GM23338 (cell line): ENCODE results near the gene ZBP1. TPM values are rescaled to one million over a fixed set of nuclear protein-coding genes. Genes with fewer than 3 reads are reported as not detected.

Experiments
- ATAC-seq: fragments of 200-7000 bp; cut with Tn5 transposase; 3 replicates; pipeline ENCODE4 v1.9.1; 2020
- DNase-seq: peaks from one replicate; pipeline ENCODE4 v3.0.0-alpha.2; 2015; ENCODE audit warnings: low spot score
- H2AFZ ChIP-seq: fragments of 200-600 bp; sonication (generic); 2 replicates; pipeline ENCODE4 v1.8.0; 2016; ENCODE audit warnings: antibody characterized with exemption, mild to moderate bottlenecking, moderate library complexity
- H3F3A ChIP-seq: fragments of 200-600 bp; sonication (generic); replicated peaks from 2 replicates; pipeline ENCODE4 v1.8.0; 2017; ENCODE audit warnings: antibody characterized with exemption, mixed run types, low read depth
- H3K27ac ChIP-seq: fragments of 200-600 bp; sonication (generic); 2 replicates; pipeline ENCODE4 v1.6.1; 2016; ENCODE audit warnings: low read depth
- H3K27me3 ChIP-seq: fragments of 200-600 bp; sonication (generic); 2 replicates; pipeline ENCODE4 v1.8.0; 2016; ENCODE audit warnings: mild to moderate bottlenecking, mixed run types, moderate library complexity; ENCODE audit not compliant: insufficient read depth
- H3K36me3 ChIP-seq: fragments of 200-600 bp; sonication (generic); 2 replicates; pipeline ENCODE4 v1.8.0; 2016; ENCODE audit warnings: mild to moderate bottlenecking; ENCODE audit not compliant: insufficient read depth
- H3K4me1 ChIP-seq: fragments of 200-600 bp; sonication (generic); 2 replicates; pipeline ENCODE4 v1.8.0; 2016; ENCODE audit warnings: mild to moderate bottlenecking, moderate library complexity; ENCODE audit not compliant: insufficient read depth
- H3K4me2 ChIP-seq: fragments of 200-600 bp; sonication (generic); 2 replicates; pipeline ENCODE4 v1.7.1; 2017; ENCODE audit warnings: mixed run types
- H3K4me3 ChIP-seq: fragments of 200-600 bp; sonication (generic); 2 replicates; pipeline ENCODE4 v1.6.1; 2016; ENCODE audit warnings: mixed run types
- H3K79me2 ChIP-seq: fragments of 200-600 bp; sonication (generic); replicated peaks from 2 replicates; pipeline ENCODE4 v1.8.0; 2017; ENCODE audit warnings: mild to moderate bottlenecking; ENCODE audit not compliant: insufficient read depth
- H3K9me2 ChIP-seq: fragments of 200-600 bp; sonication (generic); 2 replicates; pipeline ENCODE4 v1.8.0; 2017; ENCODE audit not compliant: insufficient read depth
- H4K20me1 ChIP-seq: fragments of 200-600 bp; sonication (generic); replicated peaks from 2 replicates; pipeline ENCODE4 v1.8.0; 2017; ENCODE audit warnings: mild to moderate bottlenecking; ENCODE audit not compliant: insufficient read depth
- H3K27ac Mint-ChIP-seq: 2 replicates; pipeline ENCODE4 v1.8.0; 2020; ENCODE audit warnings: inconsistent platforms, mild to moderate bottlenecking, moderate library complexity, mixed read lengths
- H3K27me3 Mint-ChIP-seq: 3 replicates; pipeline ENCODE4 v1.8.0; 2022; ENCODE audit warnings: low read depth, mild to moderate bottlenecking, moderate library complexity, mixed read lengths, inconsistent platforms; ENCODE audit not compliant: insufficient read depth, poor library complexity
- H3K36me3 Mint-ChIP-seq: 3 replicates; pipeline ENCODE4 v1.8.0; 2021; ENCODE audit warnings: low read depth, mild to moderate bottlenecking, inconsistent platforms, moderate library complexity, mixed read lengths
- H3K4me1 Mint-ChIP-seq: 3 replicates; pipeline ENCODE4 v1.8.0; 2020; ENCODE audit warnings: mild to moderate bottlenecking, inconsistent platforms, mixed read lengths
- H3K4me3 Mint-ChIP-seq: 3 replicates; pipeline ENCODE4 v1.8.0; 2021; ENCODE audit warnings: moderate library complexity, mild to moderate bottlenecking, inconsistent platforms, mixed read lengths
- H3K9me3 Mint-ChIP-seq: 3 replicates; pipeline ENCODE4 v1.8.0; 2020; ENCODE audit warnings: moderate library complexity, mild to moderate bottlenecking, inconsistent platforms, mixed read lengths
- CREB1 ChIP-seq: fragments of 250-450 bp; sonication (Bioruptor Pico); IDR thresholded peaks from 2 replicates; pipeline ENCODE4 v1.5.0; 2020; ENCODE audit warnings: low read depth, mild to moderate bottlenecking, moderate library complexity
- CTCF ChIP-seq, 2 experiments: fragments of 200-600 bp in 1 of 2; sonication (generic) in 1 of 2; conservative IDR thresholded peaks; 2 replicates each; pipeline versions ENCODE4 v1.5.1 to v1.6.1; 2016 to 2017; ENCODE audit warnings: antibody characterized with exemption in 2 of 2, low read depth in 2 of 2, mild to moderate bottlenecking in 2 of 2, moderate library complexity in 1 of 2
- ETS1 ChIP-seq: IDR thresholded peaks from 2 replicates; pipeline ENCODE4 v1.6.1; 2016; ENCODE audit warnings: antibody characterized with exemption
- EZH2 ChIP-seq: fragments of 200-600 bp; sonication (generic); IDR thresholded peaks from one replicate; pipeline ENCODE4 v1.8.0; 2017; ENCODE audit warnings: antibody characterized with exemption, mild to moderate bottlenecking, low read depth; ENCODE audit not compliant: unreplicated experiment
- EZH2phosphoT487 ChIP-seq: fragments of 200-600 bp; sonication (generic); IDR thresholded peaks from one replicate; pipeline ENCODE4 v1.8.1; 2018; ENCODE audit warnings: antibody characterized with exemption; ENCODE audit not compliant: unreplicated experiment
- JUNB ChIP-seq: IDR thresholded peaks from one replicate; pipeline ENCODE4 v1.6.1; 2016; ENCODE audit warnings: antibody characterized with exemption; ENCODE audit not compliant: unreplicated experiment
- NANOG ChIP-seq: IDR thresholded peaks from 2 replicates; pipeline ENCODE4 v1.6.1; 2016; ENCODE audit warnings: antibody characterized with exemption, borderline replicate concordance
- POLR2AphosphoS5 ChIP-seq: IDR thresholded peaks from 2 replicates; pipeline ENCODE4 v1.6.1; 2016; ENCODE audit warnings: antibody characterized with exemption, low read depth
- REST ChIP-seq: IDR thresholded peaks from one replicate; pipeline ENCODE4 v1.6.1; 2018; ENCODE audit warnings: antibody characterized with exemption; ENCODE audit not compliant: unreplicated experiment
- STAT1 ChIP-seq: IDR thresholded peaks from one replicate; pipeline ENCODE4 v1.6.1; 2016; ENCODE audit warnings: antibody characterized with exemption; ENCODE audit not compliant: unreplicated experiment
- ZNF114 ChIP-seq: fragments of 250-450 bp; sonication (Bioruptor Pico); IDR thresholded peaks from 2 replicates; pipeline ENCODE4 v1.5.0; 2020; ENCODE audit warnings: mild to moderate bottlenecking, moderate library complexity
- ZNF331 ChIP-seq: fragments of 250-450 bp; sonication (Bioruptor Pico); IDR thresholded peaks from 2 replicates; pipeline ENCODE4 v1.5.0; 2020; ENCODE audit warnings: low read depth, mild to moderate bottlenecking, moderate library complexity
- polyA plus RNA-seq: library from polyadenylated mRNA; unstranded; fragments of >200 nt; fragmentation: Nextera tagmentation; extraction: Ambion mirVana; gene quantifications from 2 replicates; pipeline ENCODE4 v1.2.1, GENCODE V29; 2016
- total RNA-seq: library from RNA; depleted of rRNA; stranded (reverse); fragments of >200 nt; shearing (Covaris generic); gene quantifications from 2 replicates; pipeline ENCODE4 v1.2.3, GENCODE V29; 2014
- TF ChIP-seq, protein P1 (sequence below): fragments of 250-450 bp; sonication (Bioruptor Pico); IDR thresholded peaks from 2 replicates; pipeline ENCODE4 v1.5.0; 2020; ENCODE audit warnings: mild to moderate bottlenecking, moderate library complexity

ZBP1 gene
- total and polyA plus RNA-seq, 2 experiments from 2014 or later = not detected

DNA sequence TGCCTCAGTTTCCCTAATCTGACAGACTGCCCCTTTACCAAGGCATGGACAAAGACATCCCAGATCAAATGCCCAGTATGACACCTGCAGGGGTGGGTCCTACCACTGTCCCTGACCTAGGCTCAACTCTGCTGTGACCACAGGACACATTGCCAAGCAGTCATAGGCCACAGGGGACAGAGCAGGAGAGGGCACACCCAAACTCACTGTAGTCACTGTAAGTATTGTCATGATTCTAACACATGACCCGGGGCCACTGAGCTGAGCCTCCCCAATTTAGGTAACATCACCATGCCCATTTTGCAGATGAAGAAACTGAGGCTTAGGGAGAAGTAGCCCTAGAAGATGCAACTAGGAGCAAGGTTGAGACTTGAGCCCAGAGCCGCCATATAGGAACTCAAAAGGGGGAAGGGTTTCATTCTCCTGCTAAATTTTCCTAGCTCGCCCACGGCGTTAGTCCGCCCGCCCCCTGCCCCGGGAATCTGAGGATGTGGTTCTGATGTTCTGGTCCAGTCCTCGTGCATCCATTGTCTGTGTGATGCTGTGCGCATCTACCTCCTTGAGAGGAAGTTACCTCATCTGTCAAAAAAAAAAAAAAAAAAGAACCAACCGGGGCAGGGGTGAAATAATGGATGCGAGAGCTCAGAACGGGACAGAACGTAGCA is 44.8 kb upstream of the ZBP1 start:
- no peak overlapping the region for H2AFZ ChIP-seq
- peaks cover 15% of the 10 kb centered on the region for H3K4me1 ChIP-seq
- H3K36me3 ChIP-seq = no peaks in the 10 kb centered on the region
- Mint-ChIP-seq H3K27ac (no peak overlapping the region), H3K36me3 (no peaks in the 10 kb centered on the region), H3K4me3 (no peak overlapping the region), H3K27me3 (peaks cover 15% of the 10 kb centered on the region), H3K4me1 (peaks cover 45% of the 10 kb centered on the region), H3K9me3 (no peaks in the 10 kb centered on the region; the same call in 2 of the 3 replicates)
- H4K20me1 ChIP-seq = peaks cover 22% of the 10 kb centered on the region; the same call in 1 of the 2 replicates
- H3K4me2 ChIP-seq = no peak overlapping the region
- H3K9me2 ChIP-seq = no peaks in the 10 kb centered on the region
- ATAC-seq (no peak), DNase-seq (no peak)
- no peaks in the 10 kb centered on the region for H3K27me3 ChIP-seq
- H3F3A ChIP-seq = no peaks in the 10 kb centered on the region
- H3K79me2 ChIP-seq = peaks cover 82% of the 10 kb centered on the region
- H3K27ac ChIP-seq = no peak overlapping the region
- no peak overlapping the region for H3K4me3 ChIP-seq
- TF ChIP-seq ZNF114 (CRISPR knock-in tag) = no peak
- TF ChIP-seq ETS1 = no peak
- no peak for TF ChIP-seq CTCF (conservative IDR thresholded peaks at IDR 0.05; ENCODE audit: low read depth in 2 of 2)
- TF ChIP-seq POLR2AphosphoS5 = no peak
- no peak for TF ChIP-seq EZH2phosphoT487
- no peak for TF ChIP-seq NANOG
- TF ChIP-seq, protein P1, sequence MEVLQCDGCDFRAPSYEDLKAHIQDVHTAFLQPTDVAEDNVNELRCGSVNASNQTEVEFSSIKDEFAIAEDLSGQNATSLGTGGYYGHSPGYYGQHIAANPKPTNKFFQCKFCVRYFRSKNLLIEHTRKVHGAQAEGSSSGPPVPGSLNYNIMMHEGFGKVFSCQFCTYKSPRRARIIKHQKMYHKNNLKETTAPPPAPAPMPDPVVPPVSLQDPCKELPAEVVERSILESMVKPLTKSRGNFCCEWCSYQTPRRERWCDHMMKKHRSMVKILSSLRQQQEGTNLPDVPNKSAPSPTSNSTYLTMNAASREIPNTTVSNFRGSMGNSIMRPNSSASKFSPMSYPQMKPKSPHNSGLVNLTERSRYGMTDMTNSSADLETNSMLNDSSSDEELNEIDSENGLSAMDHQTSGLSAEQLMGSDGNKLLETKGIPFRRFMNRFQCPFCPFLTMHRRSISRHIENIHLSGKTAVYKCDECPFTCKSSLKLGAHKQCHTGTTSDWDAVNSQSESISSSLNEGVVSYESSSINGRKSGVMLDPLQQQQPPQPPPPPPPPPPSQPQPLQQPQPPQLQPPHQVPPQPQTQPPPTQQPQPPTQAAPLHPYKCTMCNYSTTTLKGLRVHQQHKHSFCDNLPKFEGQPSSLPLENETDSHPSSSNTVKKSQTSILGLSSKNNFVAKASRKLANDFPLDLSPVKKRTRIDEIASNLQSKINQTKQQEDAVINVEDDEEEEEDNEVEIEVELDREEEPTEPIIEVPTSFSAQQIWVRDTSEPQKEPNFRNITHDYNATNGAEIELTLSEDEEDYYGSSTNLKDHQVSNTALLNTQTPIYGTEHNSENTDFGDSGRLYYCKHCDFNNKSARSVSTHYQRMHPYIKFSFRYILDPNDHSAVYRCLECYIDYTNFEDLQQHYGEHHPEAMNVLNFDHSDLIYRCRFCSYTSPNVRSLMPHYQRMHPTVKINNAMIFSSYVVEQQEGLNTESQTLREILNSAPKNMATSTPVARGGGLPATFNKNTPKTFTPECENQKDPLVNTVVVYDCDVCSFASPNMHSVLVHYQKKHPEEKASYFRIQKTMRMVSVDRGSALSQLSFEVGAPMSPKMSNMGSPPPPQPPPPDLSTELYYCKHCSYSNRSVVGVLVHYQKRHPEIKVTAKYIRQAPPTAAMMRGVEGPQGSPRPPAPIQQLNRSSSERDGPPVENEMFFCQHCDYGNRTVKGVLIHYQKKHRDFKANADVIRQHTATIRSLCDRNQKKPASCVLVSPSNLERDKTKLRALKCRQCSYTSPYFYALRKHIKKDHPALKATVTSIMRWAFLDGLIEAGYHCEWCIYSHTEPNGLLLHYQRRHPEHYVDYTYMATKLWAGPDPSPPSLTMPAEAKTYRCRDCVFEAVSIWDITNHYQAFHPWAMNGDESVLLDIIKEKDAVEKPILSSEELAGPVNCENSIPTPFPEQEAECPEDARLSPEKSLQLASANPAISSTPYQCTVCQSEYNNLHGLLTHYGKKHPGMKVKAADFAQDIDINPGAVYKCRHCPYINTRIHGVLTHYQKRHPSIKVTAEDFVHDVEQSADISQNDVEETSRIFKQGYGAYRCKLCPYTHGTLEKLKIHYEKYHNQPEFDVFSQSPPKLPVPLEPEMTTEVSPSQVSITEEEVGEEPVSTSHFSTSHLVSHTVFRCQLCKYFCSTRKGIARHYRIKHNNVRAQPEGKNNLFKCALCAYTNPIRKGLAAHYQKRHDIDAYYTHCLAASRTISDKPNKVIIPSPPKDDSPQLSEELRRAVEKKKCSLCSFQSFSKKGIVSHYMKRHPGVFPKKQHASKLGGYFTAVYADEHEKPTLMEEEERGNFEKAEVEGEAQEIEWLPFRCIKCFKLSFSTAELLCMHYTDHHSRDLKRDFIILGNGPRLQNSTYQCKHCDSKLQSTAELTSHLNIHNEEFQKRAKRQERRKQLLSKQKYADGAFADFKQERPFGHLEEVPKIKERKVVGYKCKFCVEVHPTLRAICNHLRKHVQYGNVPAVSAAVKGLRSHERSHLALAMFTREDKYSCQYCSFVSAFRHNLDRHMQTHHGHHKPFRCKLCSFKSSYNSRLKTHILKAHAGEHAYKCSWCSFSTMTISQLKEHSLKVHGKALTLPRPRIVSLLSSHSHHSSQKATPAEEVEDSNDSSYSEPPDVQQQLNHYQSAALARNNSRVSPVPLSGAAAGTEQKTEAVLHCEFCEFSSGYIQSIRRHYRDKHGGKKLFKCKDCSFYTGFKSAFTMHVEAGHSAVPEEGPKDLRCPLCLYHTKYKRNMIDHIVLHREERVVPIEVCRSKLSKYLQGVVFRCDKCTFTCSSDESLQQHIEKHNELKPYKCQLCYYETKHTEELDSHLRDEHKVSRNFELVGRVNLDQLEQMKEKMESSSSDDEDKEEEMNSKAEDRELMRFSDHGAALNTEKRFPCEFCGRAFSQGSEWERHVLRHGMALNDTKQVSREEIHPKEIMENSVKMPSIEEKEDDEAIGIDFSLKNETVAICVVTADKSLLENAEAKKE = no peak
- no peak for TF ChIP-seq JUNB
- TF ChIP-seq CREB1 (CRISPR knock-in tag) = no peak
- TF ChIP-seq REST = no peak
- TF ChIP-seq STAT1 = no peak
- TF ChIP-seq EZH2 = no peak
- no peak for TF ChIP-seq ZNF331 (CRISPR knock-in tag)
